ENCODE results near the gene TPCN1. TPM values are rescaled to one million over a fixed set of nuclear protein-coding genes. Genes with fewer than 3 reads are reported as not detected.

The TPCN1 gene
- total RNA-seq, 6 experiments from 2014 or later, result 18.0 to 34.6 (median 28.3) TPM

GRCh38 chr12:113230315-113231234, 9.3 kb downstream of the TPCN1 start:
- H3K27ac ChIP-seq, result no peak overlapping the region
- WGBS (ENCODE audit: insufficient coverage, low coverage, low lambda C conversion rate, missing lambda C conversion rate), result 75% methylated on average over 6 of the region's 15 CpGs
- H3K9me3 ChIP-seq, result no peaks in the 10 kb centered on the region
- DNase-seq (no peak), ATAC-seq (peak in 2 of 4 donors; percentile 9 to 34)
- no peak for TF ChIP-seq CTCF (IDR thresholded peaks at IDR 0.05)
- TF ChIP-seq POLR2A (IDR thresholded peaks at IDR 0.05), result no peak
- peaks cover 0 to 39% (median 19%) of the 10 kb centered on the region in 4 donors for H3K36me3 ChIP-seq
- intact Hi-C loops (cut with DNase I), result no loop called here
- H3K27me3 ChIP-seq, result no peaks in the 10 kb centered on the region
- H3K4me3 ChIP-seq, result no peak overlapping the region
- H3K4me1 ChIP-seq, result peaks cover 0 to 40% (median 0%) of the 10 kb centered on the region in 4 donors

- Histone ChIP-seq H3K4me1 (peaks cover 0 to 48% (median 4%) of the 10 kb centered on the region in 4 donors), H3K27ac (no peak overlapping the region), H3K9me3 (no peaks in the 10 kb centered on the region), H3K36me3 (peaks cover 0 to 39% (median 19%) of the 10 kb centered on the region in 4 donors), H3K27me3 (no peaks in the 10 kb centered on the region), H3K4me3 (no peak overlapping the region)
- ATAC-seq (peak in 1 of 4 donors; percentile 16), DNase-seq (no peak)
- WGBS (ENCODE audit: insufficient coverage, low coverage, low lambda C conversion rate, missing lambda C conversion rate), result 67% methylated on average over 2 of the region's 8 CpGs
- intact Hi-C loops (cut with DNase I), result no loop called here
- no peak for TF ChIP-seq POLR2A (IDR thresholded peaks at IDR 0.05)
- TF ChIP-seq CTCF (IDR thresholded peaks at IDR 0.05), result no peak
Measured at GRCh38 chr12:113231235-113232088, 10.2 kb downstream of the TPCN1 start.

GRCh38 chr12:113232089-113232839, 11.0 kb downstream of the TPCN1 start:
- peak in 1 of 3 donors; percentile 39 for DNase-seq
- peaks cover 0 to 51% (median 8%) of the 10 kb centered on the region in 4 donors for H3K4me1 ChIP-seq
- no peak for TF ChIP-seq CTCF (IDR thresholded peaks at IDR 0.05)
- TF ChIP-seq POLR2A (IDR thresholded peaks at IDR 0.05), result no peak
- no peaks in the 10 kb centered on the region for H3K27me3 ChIP-seq
- no peaks in the 10 kb centered on the region for H3K9me3 ChIP-seq
- H3K36me3 ChIP-seq, result peaks cover 0 to 38% (median 18%) of the 10 kb centered on the region in 4 donors
- no peak overlapping the region for H3K4me3 ChIP-seq
- H3K27ac ChIP-seq, result peak overlapping the region in 2 of 3 donors; percentile 27 to 29
- intact Hi-C loops (cut with DNase I), result no loop called here
- WGBS (ENCODE audit: insufficient coverage, low coverage, low lambda C conversion rate, missing lambda C conversion rate), result no CpG with 5 or more reads among the region's 18 CpGs
- no peak for ATAC-seq
